Transverse colon (tissue), 4 donors: ENCODE data around the gene SIK3.

Experiments used
- EP300 ChIP-seq: sonication (generic); formaldehyde crosslinking; IDR thresholded peaks from one replicate; pipeline ENCODE4 v1.6.1; 2017; ENCODE audit warnings: antibody characterized with exemption, low read depth
- POLR2AphosphoS5 ChIP-seq, 3 donors: sonication (generic); formaldehyde crosslinking; IDR thresholded peaks; one replicate each; pipeline ENCODE4 v1.6.1; 2016; ENCODE audit warnings: antibody characterized with exemption in 3 of 3
- TF ChIP-seq, protein P1 (sequence below), 5 experiments: fragments of 200-600 bp in 3 of 5; fragments of 450-650 bp in 2 of 5; sonication (generic) in 3 of 5; IDR thresholded peaks; 1 replicate in 2 of 5; 2 replicates in 3 of 5; pipeline ENCODE4 v1.5.1; 2016 to 2017; ENCODE audit warnings: antibody characterized with exemption in 5 of 5, inconsistent platforms in 3 of 5, mild to moderate bottlenecking in 2 of 5, moderate library complexity in 1 of 5

DNA sequence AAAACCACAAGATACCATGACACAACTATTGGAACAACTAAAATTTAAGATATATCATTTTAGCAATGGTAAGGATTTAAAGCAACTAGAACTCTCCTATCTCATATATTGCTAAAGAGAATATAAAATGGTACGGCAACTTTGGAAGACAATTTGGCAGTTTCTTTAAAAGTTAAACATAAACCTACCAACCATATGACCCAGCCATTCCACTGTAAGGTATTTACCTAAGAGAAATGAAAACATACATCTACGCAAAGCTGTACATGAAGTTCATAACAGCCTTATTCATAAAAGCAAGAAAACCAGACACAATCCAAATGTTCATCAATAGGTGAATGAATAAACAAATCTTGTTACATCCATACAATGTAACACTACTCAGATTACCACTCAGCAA, 31.3 kb downstream of the SIK3 start:
- TF ChIP-seq EP300 (no peak), POLR2AphosphoS5 (IDR thresholded peaks at IDR 0.05) (no peak)
- TF ChIP-seq, protein P1, sequence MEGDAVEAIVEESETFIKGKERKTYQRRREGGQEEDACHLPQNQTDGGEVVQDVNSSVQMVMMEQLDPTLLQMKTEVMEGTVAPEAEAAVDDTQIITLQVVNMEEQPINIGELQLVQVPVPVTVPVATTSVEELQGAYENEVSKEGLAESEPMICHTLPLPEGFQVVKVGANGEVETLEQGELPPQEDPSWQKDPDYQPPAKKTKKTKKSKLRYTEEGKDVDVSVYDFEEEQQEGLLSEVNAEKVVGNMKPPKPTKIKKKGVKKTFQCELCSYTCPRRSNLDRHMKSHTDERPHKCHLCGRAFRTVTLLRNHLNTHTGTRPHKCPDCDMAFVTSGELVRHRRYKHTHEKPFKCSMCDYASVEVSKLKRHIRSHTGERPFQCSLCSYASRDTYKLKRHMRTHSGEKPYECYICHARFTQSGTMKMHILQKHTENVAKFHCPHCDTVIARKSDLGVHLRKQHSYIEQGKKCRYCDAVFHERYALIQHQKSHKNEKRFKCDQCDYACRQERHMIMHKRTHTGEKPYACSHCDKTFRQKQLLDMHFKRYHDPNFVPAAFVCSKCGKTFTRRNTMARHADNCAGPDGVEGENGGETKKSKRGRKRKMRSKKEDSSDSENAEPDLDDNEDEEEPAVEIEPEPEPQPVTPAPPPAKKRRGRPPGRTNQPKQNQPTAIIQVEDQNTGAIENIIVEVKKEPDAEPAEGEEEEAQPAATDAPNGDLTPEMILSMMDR (IDR thresholded peaks at IDR 0.05): no peak
